WTC11 (cell line): ENCODE data around the gene FBLN2.

Experiments
- FOXK1 ChIP-seq: sonication (generic); formaldehyde crosslinking; IDR thresholded peaks from 2 replicates; pipeline ENCODE4 v1.8.0; 2022; ENCODE audit warnings: mild to moderate bottlenecking, moderate library complexity, missing genetic modification reagents
- NFATC4 ChIP-seq: fragments of 250-450 bp; sonication (Bioruptor Pico); IDR thresholded peaks from 2 replicates; pipeline ENCODE4 v1.9.0; 2021; ENCODE audit warnings: mild to moderate bottlenecking
- RORB ChIP-seq: fragments of 250-450 bp; sonication (Bioruptor Pico); IDR thresholded peaks from 2 replicates; pipeline ENCODE4 v1.9.0; 2021; ENCODE audit warnings: mild to moderate bottlenecking
- TEAD4 ChIP-seq: sonication (generic); formaldehyde crosslinking; IDR thresholded peaks from 2 replicates; pipeline ENCODE4 v1.8.0; 2022; ENCODE audit warnings: mild to moderate bottlenecking, missing genetic modification reagents
- ZNF138 ChIP-seq: sonication (generic); formaldehyde crosslinking; conservative IDR thresholded peaks from 2 replicates; pipeline ENCODE4 v1.8.1; 2022; ENCODE audit warnings: mild to moderate bottlenecking, moderate library complexity, missing genetic modification reagents
- TF ChIP-seq, protein P1 (sequence below): fragments of 200-600 bp; IDR thresholded peaks from 2 replicates; pipeline ENCODE4 v1.8.0; 2022; ENCODE audit warnings: antibody characterized with exemption
- TF ChIP-seq, protein P2 (sequence below): sonication (generic); formaldehyde crosslinking; IDR thresholded peaks from 2 replicates; pipeline ENCODE4 v1.8.0; 2022; ENCODE audit warnings: missing genetic modification reagents
- TF ChIP-seq, protein P3 (sequence below): sonication (generic); formaldehyde crosslinking; IDR thresholded peaks from 2 replicates; pipeline ENCODE4 v1.8.1; 2022; ENCODE audit warnings: low read depth, mild to moderate bottlenecking, moderate library complexity, missing genetic modification reagents, borderline replicate concordance
- TF ChIP-seq, protein P4 (sequence below): sonication (generic); formaldehyde crosslinking; IDR thresholded peaks from 2 replicates; pipeline ENCODE4 v1.8.1; 2023; ENCODE audit warnings: mild to moderate bottlenecking, missing genetic modification reagents

DNA sequence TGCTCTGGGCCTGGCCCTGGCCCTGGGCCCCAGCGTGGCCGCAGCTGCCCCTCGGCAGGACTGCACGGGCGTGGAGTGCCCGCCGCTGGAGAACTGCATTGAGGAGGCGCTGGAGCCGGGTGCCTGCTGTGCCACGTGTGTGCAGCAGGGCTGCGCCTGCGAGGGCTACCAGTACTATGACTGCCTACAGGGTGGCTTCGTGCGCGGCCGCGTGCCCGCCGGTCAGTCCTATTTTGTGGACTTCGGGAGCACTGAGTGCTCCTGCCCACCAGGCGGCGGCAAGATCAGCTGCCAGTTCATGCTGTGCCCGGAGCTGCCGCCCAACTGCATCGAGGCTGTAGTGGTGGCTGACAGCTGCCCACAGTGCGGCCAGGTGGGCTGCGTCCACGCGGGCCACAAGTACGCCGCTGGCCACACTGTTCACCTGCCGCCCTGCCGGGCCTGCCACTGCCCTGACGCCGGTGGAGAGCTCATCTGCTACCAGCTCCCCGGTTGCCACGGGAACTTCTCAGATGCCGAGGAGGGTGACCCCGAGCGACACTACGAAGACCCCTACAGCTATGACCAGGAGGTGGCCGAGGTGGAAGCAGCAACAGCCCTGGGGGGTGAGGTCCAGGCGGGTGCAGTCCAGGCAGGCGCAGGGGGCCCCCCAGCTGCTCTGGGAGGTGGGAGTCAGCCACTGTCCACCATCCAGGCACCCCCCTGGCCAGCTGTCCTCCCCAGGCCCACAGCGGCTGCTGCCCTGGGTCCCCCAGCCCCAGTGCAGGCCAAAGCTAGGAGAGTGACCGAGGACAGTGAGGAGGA is 21.7 kb downstream of the FBLN2 start:
- TF ChIP-seq, protein P1, sequence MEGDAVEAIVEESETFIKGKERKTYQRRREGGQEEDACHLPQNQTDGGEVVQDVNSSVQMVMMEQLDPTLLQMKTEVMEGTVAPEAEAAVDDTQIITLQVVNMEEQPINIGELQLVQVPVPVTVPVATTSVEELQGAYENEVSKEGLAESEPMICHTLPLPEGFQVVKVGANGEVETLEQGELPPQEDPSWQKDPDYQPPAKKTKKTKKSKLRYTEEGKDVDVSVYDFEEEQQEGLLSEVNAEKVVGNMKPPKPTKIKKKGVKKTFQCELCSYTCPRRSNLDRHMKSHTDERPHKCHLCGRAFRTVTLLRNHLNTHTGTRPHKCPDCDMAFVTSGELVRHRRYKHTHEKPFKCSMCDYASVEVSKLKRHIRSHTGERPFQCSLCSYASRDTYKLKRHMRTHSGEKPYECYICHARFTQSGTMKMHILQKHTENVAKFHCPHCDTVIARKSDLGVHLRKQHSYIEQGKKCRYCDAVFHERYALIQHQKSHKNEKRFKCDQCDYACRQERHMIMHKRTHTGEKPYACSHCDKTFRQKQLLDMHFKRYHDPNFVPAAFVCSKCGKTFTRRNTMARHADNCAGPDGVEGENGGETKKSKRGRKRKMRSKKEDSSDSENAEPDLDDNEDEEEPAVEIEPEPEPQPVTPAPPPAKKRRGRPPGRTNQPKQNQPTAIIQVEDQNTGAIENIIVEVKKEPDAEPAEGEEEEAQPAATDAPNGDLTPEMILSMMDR, result no peak
- TF ChIP-seq ZNF138 (no peak), NFATC4 (no peak), RORB (CRISPR knock-in tag) (no peak), TEAD4 (no peak), FOXK1 (CRISPR knock-in tag) (no peak)
- TF ChIP-seq, protein P2, sequence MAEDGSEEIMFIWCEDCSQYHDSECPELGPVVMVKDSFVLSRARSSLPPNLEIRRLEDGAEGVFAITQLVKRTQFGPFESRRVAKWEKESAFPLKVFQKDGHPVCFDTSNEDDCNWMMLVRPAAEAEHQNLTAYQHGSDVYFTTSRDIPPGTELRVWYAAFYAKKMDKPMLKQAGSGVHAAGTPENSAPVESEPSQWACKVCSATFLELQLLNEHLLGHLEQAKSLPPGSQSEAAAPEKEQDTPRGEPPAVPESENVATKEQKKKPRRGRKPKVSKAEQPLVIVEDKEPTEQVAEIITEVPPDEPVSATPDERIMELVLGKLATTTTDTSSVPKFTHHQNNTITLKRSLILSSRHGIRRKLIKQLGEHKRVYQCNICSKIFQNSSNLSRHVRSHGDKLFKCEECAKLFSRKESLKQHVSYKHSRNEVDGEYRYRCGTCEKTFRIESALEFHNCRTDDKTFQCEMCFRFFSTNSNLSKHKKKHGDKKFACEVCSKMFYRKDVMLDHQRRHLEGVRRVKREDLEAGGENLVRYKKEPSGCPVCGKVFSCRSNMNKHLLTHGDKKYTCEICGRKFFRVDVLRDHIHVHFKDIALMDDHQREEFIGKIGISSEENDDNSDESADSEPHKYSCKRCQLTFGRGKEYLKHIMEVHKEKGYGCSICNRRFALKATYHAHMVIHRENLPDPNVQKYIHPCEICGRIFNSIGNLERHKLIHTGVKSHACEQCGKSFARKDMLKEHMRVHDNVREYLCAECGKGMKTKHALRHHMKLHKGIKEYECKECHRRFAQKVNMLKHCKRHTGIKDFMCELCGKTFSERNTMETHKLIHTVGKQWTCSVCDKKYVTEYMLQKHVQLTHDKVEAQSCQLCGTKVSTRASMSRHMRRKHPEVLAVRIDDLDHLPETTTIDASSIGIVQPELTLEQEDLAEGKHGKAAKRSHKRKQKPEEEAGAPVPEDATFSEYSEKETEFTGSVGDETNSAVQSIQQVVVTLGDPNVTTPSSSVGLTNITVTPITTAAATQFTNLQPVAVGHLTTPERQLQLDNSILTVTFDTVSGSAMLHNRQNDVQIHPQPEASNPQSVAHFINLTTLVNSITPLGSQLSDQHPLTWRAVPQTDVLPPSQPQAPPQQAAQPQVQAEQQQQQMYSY (CRISPR knock-in tag), result no peak
- TF ChIP-seq, protein P3, sequence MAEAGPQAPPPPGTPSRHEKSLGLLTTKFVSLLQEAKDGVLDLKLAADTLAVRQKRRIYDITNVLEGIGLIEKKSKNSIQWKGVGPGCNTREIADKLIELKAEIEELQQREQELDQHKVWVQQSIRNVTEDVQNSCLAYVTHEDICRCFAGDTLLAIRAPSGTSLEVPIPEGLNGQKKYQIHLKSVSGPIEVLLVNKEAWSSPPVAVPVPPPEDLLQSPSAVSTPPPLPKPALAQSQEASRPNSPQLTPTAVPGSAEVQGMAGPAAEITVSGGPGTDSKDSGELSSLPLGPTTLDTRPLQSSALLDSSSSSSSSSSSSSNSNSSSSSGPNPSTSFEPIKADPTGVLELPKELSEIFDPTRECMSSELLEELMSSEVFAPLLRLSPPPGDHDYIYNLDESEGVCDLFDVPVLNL, result no peak
- TF ChIP-seq, protein P4, sequence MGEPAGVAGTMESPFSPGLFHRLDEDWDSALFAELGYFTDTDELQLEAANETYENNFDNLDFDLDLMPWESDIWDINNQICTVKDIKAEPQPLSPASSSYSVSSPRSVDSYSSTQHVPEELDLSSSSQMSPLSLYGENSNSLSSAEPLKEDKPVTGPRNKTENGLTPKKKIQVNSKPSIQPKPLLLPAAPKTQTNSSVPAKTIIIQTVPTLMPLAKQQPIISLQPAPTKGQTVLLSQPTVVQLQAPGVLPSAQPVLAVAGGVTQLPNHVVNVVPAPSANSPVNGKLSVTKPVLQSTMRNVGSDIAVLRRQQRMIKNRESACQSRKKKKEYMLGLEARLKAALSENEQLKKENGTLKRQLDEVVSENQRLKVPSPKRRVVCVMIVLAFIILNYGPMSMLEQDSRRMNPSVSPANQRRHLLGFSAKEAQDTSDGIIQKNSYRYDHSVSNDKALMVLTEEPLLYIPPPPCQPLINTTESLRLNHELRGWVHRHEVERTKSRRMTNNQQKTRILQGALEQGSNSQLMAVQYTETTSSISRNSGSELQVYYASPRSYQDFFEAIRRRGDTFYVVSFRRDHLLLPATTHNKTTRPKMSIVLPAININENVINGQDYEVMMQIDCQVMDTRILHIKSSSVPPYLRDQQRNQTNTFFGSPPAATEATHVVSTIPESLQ, result no peak
